Measurements from ENCODE around the gene KCTD12. TPM values are rescaled to one million over a fixed set of nuclear protein-coding genes. Genes with fewer than 3 reads are reported as not detected.

Gene KCTD12
- polyA plus RNA-seq, 3 donors, result 72.9 to 86.0 (median 80.9) TPM

DNA sequence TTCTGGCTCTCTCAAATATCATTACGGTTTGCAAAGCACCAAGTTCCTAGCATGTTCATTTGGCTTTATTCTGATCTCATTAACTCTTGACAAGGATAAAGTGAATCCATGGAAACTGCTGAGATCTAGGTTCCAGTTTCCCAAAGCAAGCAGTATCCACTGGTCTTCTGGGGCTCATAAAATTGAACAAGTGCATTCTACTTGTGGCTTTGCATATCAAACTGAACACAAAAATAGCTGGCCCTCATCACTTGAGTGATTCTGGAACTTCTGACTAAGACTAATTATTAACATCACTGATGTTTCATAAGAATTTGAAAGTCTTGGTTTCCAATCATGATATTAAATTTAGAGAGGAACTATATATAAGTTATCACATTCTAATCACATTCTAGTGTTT is 6.3 kb upstream of the KCTD12 start:
- DNase-seq, result no peak

DNA sequence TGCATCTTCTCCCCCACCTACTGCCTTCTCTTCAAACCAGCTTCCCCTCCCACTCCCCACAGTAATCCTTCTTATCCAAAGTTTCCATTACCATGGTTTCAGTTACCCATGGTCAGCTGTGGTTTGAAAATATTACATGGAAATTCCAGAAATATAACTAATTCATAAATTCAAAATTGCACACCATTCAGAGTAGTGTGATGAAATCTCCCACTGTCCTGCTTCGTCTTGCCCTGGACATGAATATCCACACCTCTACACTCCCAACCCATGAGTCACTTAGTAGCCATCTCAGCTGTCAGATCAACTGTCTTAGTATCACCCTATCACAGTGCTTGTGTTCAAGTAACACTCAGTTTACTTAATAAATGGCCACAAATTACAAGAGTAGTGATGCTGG is 3.8 kb upstream of the KCTD12 start:
- no peak for DNase-seq

DNA sequence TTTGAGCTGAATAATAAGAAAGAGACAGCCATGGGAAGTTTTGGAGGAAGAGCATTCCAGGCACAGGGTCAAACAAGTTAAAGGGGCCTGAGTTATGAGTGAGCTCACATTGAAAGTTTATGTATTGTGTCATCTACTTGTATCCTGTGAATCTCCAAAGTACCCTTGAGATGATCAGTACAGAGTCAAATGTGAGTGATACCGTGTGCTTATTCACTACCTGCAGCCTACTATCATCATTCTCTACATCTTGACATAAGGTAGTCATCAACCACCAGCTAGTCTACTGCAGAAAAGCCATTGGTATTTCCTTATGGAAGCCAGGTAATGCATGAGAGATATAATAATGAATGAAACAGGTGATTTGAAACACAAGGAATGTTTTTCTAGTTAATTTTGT is 3.0 kb upstream of the KCTD12 start:
- DNase-seq, result no peak

DNA sequence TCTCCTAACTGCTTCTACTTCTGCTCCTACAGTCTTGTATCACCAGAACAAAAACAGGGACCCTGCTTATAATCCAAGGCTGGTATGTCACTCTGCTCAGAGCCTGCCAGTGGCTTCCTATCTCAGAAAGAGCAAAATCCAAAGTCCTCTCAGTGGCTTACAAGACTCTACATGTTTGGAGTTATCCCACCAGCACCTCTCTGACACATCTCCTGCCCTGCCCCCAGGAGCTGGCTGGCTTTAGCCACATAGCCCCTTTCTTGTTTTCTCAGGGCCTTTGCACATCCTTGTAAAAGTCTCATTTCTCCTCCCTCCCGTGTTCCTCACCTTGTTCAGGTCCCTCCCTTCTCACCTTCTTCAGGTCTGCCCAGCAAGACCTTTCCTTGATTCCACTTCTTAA is 2.2 kb upstream of the KCTD12 start:
- no peak for DNase-seq

DNA sequence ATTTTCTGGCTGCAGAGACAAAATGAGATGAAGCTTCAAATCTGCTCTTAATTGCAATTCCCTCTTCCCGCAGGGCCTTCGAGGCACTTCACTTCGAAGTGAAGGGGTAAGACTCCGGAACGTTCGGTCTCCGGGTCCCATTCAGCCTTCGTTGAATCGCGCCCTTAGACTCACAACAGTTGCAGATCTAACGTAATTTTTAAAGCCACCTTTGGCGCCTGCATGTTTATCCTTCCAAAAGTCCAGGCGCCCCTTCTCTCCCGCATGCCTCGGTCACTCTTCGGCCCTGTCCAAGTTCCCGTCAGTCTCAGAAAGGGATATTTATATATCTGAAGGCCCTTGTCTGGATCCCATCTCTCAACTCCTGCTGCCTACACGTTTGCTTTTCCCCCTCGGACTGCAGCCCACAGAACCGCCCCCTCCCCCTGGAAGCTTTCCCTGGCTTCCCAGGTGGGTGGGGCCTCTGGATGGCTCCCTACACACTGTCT is 915 bp upstream of the KCTD12 start:
- no peak for DNase-seq

DNA sequence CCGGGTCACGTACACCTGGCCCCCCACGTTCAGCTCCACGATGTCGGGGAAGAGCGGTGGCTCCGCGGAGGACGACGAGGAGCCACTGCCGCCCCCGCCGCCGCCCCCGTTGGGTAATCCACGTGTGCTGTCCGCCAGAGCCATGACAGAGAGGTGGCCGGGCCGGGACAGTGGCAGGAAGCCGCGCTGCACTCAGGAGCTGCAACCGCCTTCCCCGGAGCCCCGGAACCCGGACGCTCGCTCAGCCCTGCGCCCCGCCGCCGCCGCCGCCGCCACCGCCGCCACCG is 257 bp downstream of the KCTD12 start:
- DNase-seq, result no peak

DNA sequence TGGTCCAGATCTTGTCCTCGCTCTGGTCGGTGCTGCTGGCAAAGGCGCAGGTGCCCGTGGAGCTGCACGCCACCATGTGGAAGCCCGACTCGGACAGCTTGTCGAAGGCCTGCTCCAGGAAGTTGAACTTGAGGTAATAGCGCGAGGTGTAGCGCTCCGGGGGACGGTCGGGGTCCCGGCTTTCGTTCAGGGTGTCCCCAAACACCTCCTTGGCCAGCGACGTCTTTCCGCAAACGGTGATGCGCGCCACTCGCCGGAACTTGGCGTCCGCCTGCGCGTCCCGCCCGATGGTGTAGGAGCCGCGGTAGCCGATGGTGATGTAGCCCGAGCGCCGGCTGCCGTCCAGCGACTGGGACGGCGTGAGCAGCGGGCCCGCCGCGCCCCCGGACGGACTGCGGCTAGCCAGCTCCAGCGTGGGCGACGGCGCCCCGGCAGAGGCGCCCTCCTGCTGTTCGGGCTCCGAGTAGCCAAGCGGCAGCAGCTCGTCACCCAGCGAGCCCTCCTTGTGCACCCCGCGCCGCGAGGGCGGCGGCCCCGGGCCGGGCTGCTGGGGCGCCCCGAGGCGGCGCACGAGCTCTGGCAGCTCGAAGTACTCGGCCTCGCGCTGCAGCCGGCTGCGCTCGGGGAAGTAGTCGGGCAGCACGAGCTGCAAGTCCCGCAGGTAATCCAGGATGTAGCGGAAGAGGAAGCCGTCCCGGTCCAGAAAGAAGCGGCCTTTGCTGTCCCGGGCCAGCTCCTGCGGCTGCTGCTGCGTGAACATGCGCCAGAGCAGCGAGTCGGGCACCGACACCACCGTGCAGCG is 801 bp downstream of the KCTD12 start:
- DNase-seq, result peak; percentile 60

DNA sequence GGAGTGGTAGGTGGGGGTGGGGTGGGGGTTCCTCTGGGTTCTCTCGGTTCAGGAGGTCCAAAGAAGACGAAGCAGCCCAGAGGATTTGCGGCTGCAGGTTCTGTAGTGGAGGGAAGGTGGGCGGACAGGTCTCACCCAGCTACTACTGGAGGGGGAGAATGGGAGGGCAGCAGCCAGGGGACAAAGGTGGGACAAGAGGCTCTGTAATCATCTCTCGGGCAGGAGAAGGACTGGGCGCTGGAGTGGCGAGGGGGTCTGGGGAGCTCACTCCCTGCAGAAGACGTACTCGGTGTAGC is 1.4 kb downstream of the KCTD12 start:
- no peak for DNase-seq

DNA sequence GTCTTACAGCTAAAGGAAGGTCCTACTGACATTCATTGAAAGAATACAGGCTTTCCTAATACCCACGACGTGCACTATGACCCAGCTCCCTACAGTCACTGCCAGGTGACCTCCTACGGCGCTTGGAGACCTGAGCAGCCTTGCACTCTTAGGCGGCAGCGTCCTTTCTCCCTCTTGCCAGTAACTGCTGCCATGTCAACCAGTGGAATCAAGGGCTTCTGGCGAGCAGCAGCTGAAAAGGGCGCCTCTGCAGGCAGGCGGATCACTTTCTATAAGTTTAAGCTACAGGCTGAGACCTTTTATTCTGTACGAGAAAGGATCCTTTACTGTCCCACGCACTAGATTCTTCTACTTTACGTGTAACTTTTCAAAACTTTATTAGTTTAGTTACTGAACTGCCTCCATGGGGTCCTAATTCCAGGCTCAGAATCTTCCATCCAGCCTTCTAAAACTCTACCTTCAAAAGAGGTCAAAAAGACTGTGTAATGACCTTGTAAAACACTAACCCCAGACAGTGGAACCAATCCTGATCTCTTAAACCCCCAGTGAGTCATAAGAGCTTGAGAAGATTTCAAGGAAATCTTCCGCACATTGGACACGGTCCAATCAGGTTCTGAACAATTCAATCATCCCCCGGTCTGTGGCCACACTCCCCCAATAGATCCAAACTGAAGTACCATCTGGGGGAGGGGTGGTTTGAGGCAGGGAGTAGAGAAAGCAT is 1.9 kb downstream of the KCTD12 start:
- no peak for DNase-seq

DNA sequence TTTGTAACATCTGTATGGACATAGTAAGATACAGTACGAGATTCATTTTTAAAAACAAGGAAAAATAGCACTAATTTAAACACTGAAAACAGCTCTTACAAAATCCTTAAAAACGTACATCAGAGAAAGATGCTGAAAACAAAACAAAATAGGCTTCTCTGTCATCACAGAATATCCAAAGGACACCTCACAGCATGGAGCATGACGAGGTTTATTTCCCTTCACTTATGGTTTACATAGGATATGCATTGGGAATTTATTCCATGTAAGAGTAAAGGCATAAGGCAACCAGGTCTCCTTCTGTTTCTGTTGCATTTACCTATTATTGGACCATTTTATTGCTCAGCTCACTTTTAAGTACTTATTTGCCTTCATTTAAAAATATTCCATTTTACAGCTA is 3.0 kb downstream of the KCTD12 start:
- DNase-seq, result no peak

DNA sequence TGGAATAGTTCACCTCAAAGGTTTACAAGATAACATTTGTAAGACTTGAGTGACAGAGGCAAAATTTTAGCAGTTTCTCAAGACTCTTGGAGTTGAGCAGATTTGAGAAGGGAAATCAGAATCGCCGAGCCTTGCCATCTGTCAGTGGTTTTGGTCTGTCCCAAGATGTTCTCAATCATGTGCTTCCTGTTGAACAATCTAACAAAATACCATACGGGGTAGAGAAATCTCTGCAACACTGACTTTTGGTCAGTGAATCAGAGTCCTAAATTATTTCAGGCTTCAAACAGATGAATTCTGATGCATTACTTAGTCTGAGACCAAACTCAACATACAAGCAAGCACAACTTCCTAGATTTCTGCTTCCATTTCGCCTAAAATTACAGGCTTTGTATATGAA is 3.8 kb downstream of the KCTD12 start:
- no peak for DNase-seq

DNA sequence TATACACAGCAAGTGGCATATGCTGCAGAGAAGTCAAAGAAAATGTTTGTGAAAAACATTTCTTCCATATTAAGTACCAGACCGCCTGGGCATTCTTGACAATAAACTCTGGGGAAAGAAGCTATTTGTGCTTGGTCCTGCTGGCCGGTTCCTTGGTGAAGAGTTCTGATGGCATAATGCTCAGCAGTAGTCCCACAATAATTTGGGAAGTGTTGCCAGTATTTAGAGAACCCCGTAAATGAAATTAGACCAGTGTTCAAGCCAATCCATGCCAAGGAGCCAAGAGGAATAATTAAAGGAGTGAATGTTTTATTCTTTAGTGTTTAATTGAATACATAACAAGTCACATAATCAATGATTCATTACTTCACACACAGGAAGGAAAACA is 6.3 kb downstream of the KCTD12 start:
- DNase-seq, result no peak

DNA sequence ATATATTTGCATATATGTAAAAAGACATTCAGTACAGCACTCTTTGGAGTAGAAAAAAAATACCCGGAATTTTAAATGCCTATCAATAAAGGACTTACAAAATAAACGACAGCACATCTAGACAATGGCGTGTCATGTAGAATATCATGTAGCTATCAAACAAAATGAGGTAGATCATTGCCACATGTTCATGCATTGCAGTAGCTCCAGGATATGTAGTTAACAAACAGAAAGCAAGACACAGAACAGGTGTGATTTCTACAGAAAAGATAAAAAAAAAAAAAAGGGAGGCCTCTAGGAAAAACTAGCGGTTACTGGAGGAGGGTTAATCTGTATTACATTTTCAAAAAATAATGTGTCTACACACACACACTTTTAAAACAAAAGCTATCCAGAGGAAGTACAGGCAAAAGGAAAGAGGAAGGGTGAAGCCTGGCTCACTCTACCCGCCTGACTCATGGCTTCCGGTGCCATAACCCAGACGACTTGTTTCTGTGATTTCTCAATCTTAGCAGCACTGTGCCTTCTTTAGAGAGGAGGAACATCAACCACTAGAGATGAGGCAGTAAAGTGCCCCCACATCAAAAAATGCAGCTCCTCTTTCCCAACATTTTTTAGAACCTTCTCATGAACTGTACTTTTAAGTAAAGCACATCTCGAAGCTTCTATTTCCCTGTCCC is 6.9 kb downstream of the KCTD12 start:
- DNase-seq, result no peak

DNA sequence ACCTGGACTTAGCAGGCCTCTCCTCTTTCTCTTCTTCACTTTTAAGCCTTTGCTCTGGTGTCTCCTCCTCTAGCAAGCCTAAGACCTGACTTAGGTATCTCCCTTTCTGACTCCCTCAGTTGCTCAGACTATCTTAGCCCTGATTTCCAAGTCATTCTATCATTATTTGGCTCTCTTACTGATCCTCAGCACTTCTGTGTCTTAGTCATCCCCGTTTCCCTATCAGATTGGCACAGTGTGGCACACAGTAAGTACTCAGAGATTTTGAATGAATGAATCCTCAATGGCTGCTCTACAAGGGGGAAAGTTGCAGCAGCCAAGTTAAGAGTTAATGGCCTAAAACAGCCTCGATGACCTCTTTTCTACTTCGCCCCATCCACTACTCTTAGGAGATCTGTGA is 8.2 kb downstream of the KCTD12 start:
- DNase-seq, result no peak

DNA sequence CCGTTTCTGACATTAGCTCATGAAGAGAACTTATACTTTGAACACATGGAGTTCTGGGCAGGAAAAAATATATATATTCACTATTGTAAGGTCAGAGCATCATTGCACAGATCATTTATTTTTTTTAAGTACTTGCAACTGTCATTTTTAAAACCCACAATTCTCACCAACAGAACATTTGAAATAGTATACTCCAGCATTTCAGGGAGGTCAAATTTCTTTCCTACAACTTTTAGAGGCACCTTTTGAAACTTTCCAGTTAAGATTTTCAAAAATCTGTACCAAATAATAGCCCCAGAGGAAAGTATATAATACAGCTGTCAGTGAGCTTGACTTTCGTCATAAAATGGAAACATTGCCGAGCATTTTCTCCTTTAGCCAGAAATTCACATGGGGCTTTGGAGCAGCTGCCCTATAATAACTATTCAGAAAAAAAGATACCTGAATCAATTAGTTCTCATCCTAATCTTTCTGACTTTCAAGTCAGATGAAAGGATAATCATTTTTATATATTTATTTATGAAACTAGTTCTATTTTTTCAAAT is 10.9 kb downstream of the KCTD12 start:
- DNase-seq, result no peak

DNA sequence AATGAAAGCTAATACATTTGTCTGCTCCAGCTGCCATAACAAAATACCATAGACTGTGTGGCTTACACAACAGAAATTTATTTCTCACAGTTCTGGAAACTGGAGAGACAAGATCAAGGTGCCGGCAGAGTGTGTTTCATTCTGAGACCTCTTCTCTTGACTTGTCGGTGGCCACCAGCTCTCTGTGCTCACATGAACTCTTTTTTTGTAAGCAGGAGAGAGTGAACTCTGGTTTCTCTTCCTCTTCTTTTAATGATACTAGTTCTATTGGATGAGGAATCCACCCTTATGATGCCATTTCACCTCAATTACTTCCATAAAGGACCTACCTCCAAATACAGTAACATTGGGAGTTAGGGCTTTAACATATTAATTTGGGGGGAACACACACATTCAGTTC is 11.7 kb downstream of the KCTD12 start:
- no peak for DNase-seq

DNA sequence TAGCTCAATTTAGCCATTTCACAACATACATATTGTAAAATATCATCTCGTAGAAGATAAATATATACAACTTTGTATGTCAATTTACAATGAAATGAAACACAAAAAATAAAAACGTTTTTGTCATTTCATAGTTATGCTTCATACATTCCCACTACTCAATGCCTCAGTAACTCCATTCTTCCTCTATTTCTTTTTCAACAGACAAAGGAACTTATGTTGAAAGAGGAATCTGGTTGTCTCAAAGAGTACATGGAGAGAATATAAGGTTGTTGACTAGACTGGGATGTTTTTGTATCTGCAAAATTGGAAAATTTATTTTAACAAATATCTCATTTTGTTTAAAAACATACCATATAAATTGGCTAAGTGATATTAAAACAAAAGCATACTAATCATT is 12.8 kb downstream of the KCTD12 start:
- no peak for DNase-seq

DNA sequence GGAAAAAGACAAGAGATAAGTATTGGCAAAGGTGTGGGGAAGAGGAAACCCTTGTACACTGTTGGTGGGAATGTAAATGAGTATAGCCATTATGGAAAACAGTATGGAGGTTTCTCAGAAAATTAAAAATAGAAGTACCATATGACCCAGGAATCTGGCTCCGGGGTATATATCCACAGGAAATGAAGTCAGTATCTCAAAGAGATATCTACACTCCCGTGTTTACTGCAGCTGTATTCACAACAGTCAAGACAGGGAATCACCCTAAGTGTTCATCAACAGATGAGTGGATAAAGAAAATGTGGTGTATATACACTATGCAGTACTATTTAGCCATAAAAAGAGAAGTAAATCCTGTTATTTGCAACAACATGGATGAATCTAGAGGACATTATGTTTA is 13.5 kb downstream of the KCTD12 start:
- DNase-seq, result no peak

DNA sequence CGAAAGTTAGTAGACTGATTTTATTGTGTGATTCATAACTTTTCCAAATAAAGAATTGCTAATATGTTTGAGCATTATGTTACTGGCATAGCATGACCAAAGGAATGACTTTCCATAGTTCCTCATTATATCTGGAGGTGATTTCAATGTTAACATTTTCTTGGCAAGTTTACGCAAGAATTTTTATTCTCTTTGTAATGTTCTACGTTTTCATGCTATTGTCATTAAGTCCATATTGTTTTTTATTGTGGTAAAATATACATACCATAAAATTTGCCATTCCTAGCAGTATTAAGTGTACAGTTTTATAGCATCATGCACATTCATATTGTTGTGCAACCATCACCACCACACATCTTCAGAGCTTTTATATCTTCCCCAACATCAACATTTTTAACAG is 14.8 kb downstream of the KCTD12 start:
- no peak for DNase-seq

DNA sequence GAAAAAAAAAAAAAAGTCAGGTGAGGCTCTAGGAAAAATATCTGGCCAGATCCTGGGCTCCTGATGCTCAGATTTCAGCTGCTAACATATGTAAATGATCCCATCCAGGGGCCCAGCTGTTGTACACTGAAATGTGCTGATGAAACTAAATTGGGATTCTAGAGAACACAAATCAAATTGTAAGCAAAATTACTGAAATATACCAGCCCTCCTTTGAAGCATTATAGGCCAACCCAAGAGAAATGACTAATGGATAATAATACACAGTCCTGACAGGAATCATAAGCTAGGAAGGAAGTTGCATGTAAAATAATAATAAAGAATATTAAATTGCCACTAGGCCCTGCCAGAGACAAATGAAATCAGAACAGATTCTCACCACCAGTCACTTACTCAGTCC is 17.8 kb downstream of the KCTD12 start:
- no peak for DNase-seq

DNA sequence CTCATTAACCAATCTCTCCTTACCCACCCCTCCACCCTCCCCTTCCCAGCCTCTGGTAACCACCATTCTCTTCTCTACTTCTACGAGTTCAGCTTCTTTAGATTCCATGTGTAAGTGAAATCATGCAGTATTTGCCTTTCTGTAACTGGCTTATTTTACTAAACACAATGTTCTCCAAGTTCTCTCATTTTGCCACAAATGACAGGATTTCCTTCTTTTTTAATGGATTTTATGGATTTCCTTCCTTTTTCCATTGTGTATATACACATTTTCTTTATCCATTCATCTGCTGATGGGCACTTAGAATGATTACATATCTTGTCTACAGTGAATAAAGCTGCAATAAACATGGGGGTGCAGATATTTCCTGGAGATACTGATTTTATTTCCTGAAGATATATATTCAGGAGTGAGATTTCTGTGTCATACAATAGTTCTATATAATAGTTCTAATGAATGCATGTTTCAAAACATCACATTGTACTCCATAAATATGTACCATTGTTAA is 20.2 kb downstream of the KCTD12 start:
- DNase-seq, result no peak

DNA sequence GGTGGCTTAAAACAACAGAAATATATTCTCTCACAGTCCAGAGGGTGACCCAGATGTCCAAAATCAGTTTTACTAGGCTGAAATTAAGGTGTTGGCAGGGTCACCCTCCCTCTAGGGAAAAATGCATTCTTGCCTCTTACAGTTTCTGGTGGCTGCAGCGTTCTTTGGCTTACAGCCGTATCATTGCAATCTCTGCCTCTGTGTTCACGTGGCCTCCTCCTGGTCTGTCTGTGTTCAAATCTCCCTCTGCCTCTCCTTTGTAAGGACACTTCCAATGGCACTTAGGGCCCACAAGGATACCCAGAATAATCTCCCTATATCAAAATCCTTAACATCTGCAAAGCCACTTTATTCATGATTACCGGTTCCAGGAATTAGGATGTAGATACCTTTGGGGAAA is 21.1 kb downstream of the KCTD12 start:
- DNase-seq, result no peak

DNA sequence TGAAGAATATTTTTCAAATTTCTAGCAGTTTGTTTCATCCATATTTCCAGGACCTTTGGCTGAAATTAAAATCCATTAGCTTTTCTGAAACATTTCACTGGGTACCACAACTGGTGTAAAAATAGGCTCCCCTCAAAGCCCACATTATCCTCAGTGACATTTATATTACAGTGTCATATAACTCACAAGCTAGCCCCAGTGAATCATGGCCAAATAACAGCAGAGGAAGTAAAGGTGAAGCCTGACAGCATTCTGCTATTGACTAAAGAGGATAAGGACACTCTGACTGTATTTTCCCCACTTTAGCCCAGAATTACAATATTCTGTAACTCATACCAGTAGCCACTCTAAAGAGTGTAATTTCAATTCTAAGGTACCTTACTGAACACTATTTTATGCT is 21.9 kb downstream of the KCTD12 start:
- no peak for DNase-seq
